NCI-H1105 (cell line): ENCODE data around the gene PRKAR1B.

Experiments
- DNase-seq: peaks from one replicate; lab custom pipeline; 2025; lab: John Stamatoyannopoulos, UW

PRKAR1B gene

DNA sequence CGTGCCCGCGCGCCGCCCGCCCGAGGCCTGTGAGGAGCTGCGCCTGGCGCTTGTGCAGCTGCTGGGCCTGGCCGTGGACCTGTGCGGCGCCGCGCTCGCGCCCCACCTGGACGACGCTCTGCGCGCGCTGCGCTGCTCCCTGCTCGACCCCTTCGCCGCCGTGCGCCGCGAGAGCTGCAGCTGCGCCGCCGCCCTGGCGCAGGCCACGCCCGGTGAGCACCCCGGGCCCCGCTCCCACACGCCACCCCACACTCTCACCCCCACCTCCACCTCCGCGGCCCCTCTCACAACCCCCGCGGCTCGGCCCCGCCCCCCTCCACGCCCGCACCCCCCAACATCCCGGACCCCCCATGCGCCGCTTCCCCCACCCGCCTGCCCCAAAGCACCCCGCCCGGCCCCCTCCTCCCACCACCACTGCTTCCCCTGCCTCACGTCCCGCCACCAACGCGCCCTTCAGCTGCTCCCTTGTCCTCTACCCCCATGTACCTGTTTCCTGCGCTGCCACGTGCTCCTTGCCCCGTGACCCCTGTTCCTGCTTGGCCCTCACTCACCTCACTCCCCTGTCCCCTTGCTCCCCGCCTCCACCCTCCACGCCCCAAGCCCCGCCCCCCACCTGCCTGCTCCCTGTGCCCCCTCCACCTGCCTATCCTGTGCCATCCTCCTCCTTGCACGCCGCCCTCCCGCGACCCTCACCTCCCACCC, at the start of gene PRKAR1B:
Gene PRKAR1B (minus strand): TSS at position 178 of the 702 bp plus-strand sequence. CDS start 15,776 bp downstream, outside the sequence.
- DNase-seq, result peak; percentile 48

DNA sequence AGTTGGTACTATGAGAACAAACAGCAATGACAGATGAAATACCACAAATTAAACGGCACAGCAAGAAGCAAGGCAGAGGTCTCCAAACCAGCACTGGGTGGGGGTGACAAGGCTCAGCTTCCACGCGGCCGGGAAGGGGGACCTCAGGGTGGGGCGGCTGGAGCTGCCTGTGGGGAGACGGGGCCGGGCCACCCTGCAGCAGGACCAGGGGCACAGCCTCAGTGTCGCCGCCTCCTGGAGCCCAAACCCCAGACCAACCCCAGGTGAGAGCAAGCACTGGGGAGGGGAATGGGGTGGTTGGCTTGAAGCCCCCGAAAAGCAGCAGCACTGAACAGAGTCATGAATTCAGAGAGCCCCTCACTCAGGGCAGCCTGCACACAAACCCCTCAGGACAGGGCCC, 49.3 kb upstream of the PRKAR1B start:
- no peak for DNase-seq

GRCh38 chr7:774161-775109, 47.4 kb upstream of the PRKAR1B start:
- DNase-seq, result no peak

- no peak for DNase-seq
Measured at GRCh38 chr7:773622-773915, 46.5 kb upstream of the PRKAR1B start.

DNA sequence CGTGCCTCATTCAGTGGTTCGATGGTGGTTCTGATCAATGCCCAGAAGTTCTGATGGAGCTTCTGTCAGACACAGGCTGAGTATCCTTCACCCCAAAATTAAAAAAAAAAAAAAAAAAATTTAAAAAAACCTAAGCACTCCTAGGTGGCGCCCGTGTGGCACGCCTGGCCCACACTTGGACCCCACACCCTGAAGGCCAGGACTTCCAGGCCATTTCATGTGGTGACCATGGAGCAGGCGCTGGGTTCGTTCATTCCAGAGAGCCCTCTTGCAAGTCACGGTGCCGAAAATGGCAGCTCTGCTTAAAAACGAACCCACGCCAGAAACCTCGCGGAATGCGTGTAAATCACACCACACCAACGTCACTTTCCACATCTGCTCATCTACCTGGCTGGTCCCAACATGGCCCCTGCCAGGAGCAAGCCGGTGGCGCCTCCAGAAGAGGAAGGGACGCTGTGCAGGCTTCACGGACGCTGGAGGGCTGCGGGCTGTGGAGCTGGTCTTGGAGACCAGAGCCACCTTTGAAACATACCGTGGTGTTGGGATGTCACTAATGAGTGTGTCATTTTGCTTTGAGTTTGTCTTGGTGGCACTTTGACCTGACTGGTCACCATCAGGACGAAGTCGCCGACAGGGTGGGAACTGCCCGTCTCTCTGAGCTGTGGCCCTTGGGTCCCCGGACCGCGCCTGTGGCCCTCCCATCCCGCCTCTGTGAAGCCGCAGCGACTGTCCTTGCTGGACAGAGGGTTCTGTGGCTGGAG, 46.0 kb upstream of the PRKAR1B start:
- no peak for DNase-seq

DNA sequence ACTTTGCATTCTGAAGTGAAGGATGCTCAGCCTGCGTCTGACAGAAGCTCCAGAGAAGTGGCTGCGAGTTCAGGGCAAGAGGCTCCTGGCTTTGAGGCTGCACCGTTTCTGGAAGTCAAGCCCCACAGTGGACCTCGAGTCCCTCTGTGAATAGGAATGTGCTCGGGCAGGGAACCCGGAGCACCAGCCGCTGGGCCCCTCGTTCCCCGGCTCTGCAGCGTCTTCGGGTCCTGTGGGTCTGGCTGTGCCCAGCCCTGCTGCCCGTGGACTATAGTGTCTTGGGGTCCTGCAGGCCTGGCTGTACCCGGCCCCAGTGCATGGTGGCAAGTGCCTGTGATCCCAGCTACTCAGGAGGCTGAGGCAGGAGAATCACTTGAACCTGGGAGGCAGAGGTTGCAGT, 45.3 kb upstream of the PRKAR1B start:
- no peak for DNase-seq

GRCh38 chr7:772005-772294, 44.9 kb upstream of the PRKAR1B start:
- DNase-seq, result no peak

DNA sequence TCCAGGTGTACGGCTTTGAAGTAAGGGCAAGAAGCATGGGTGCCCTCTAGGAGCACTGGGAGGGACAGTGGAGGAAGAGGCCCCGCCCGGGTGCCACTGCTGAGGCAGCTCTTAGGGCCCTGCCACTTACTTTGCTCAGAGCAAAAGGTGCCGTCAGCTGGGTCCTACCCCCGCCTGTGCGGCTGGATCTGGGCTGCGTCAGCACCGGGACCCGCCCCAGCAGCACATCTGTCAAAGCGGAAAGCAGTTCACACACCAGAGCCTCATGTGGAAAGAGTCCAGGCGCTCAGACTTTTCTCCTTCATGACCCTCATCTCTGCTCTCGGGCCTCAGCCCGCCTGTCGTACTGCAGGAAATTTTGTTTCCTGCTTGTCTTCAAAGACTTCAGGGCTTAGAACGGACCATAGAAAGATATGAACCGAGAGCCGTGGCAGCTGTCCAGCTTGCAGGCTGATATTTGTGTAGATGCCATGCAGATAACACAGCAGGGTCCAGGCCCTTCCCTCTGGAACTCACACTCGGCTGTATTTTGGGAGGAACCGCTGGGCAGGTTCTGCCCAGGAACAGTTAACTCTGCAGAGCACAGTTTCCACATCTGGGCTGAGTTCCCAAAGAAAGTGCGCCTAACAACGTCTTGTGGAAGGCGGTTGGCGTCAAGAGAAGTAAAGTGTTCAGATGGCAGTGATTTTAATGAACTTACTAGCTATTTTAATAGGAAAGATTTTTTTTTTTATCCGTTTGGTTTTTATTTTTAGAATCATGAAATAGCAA, 44.3 kb upstream of the PRKAR1B start:
- no peak for DNase-seq

- no peak for DNase-seq
Measured at GRCh38 chr7:770741-771166, 43.7 kb upstream of the PRKAR1B start.

GRCh38 chr7:770336-770735, 43.3 kb upstream of the PRKAR1B start:
- DNase-seq, result no peak

- DNase-seq, result peak; percentile 23
Measured at GRCh38 chr7:768881-769504, 41.9 kb upstream of the PRKAR1B start.

DNA sequence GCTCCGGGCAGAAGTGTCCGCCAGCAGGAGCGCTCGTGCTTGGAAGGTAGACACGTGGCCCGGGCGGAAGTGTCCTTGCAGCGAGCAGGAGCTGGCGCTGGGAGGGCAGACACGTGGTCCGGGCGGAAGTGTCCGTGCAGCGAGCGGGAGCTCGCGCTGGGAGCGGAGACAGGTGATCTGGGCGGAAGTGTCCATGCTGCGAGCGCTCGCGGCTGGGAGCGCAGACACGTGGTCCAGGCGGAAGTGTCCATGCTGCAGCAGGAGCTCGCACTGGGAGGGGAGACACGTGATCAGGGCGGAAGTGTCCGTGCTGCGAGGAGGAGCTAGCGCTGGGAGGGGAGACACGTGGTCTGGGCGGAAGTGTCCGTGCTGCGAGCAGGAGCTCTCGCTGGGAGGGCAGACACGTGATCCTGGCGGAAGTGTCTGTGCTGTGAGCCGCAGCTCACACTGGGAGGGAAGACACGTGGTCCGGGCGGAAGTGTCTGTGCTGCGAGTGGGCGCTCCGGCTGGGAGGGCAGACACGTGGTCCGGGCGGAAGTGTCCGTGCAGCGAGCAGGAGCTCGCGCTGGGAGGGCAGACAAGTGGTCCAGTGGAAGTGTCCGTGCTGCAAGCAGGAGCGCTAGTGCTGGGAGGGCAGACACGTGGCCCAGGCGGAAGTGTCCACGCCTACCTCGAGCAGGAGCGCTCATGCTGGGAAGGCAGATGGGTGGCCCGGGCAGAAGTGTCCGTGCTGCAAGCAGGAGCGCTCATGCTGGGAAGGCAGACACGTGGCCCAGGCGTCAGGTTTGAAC, 41.1 kb upstream of the PRKAR1B start:
- DNase-seq, result peak; percentile 99

GRCh38 chr7:767580-767940, 40.5 kb upstream of the PRKAR1B start:
- DNase-seq, result peak; percentile 93

GRCh38 chr7:765383-765782, 38.3 kb upstream of the PRKAR1B start:
- no peak for DNase-seq

GRCh38 chr7:763762-764161, 36.7 kb upstream of the PRKAR1B start:
- DNase-seq, result no peak

GRCh38 chr7:762885-763284, 35.8 kb upstream of the PRKAR1B start:
- no peak for DNase-seq

DNA sequence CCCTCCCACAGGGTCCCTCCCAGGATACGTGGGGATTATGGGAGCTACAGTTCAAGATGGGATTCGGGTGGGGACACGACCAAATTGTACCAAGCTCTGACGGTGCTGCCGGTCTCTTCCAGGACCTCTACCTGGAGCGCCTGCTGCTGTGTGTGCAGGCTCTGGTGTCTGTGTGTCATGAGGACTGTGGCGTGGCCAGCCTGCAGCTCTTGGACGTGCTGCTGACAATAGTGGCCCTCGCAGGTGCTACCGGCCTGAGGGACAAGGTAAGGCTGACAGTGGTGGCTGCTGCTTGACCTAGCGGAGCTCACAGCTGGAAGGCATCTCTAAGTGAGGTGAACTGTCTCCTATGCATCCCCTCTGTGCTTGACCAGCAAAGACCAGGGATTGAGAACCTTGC, 34.5 kb upstream of the PRKAR1B start:
- no peak for DNase-seq

DNA sequence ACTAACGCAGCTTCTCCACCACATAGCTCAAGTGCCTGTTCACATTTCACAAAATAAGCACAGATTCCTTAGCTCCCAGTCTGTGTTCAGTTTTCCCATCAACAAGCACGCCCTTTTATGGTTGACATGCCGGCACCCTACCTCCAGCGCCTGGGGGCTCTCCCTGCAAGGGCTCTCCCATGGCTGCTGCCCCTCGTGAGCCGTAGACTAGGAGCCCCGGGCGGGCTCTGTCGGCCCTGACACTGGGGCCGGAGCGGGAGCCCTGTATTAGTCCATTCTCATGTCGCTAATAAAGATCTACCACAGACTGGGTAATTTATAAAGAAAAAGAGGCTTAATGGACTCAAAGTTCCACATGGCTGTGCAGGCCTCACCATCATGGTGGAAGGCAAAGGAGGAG, 34.0 kb upstream of the PRKAR1B start:
- DNase-seq, result no peak

DNA sequence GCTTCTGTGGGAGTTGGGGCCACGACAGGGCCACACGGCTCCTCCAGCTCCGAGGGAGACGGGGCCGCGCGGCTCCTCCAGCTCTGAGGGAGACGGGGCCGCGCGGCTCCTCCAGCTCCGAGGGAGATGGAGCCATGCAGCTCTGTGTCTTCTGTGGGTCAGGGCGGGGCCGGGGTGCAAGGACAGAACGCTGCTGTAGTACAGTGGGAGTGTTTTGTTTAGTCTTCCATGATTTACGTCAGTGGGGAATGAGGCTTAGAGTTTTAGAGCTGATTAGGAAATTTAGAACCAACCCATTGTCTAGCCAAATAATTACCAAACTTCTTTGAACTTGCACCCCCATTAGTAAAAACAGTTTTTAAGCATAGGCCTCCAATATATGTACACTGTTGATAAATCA, 32.9 kb upstream of the PRKAR1B start:
- no peak for DNase-seq

DNA sequence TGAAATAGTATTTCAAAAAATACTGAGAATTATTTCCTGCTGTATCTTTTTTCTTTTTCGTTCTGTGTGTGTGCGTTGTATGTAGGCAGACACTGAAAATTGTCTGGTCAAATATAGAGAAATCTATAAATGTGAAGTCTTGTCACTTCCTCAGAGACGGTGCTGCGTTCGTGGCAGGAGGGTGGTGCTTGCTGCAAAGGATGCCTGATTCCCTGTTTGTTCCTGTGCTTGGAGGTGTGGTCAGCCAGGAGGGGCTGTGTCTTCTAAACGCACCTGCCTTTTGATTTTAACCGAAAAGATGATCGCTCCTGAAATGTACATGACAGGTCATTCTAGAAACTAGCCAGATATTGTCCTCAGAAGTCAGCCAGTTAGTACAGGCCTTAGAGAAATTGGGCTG, 32.5 kb upstream of the PRKAR1B start:
- DNase-seq, result no peak

DNA sequence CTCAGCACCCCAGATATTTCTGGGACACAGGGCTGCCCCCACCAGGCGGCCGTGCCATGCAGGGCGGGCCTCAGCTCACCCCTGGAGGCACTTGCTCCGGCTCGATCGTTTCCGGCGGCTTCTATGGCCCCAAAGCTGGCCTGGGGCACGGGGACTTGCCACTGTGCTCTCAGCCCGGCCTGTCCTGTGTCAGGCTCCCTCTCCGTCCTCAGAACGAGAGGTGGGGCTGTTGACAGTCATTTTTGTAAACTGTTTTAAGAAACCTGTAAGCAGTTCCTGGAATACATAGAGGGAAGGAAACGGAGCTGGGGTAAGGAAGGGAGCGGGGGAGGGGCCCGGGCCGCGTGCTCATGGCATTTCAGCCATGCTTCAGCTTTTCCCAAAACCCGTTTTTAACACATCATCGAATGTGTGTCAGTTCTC, 30.7 kb upstream of the PRKAR1B start:
- no peak for DNase-seq
